OCI-LY7 (cell line): ENCODE results near the gene TGFBR3.

Source experiments
- EZH2phosphoT487 ChIP-seq: fragments of 200-600 bp; sonication (generic); IDR thresholded peaks from 2 replicates; pipeline ENCODE4 v1.6.1; 2018; ENCODE audit warnings: low read depth, borderline replicate concordance, mild to moderate bottlenecking, mixed run types, antibody characterized with exemption, low read length, moderate library complexity, mixed read lengths
- TF ChIP-seq, protein P1 (sequence below): fragments of 200-600 bp; sonication (generic); conservative IDR thresholded peaks from 2 replicates; pipeline ENCODE4 v1.5.1; 2014; ENCODE audit warnings: mild to moderate bottlenecking, antibody characterized with exemption, low read length, moderate library complexity, mixed read lengths

DNA sequence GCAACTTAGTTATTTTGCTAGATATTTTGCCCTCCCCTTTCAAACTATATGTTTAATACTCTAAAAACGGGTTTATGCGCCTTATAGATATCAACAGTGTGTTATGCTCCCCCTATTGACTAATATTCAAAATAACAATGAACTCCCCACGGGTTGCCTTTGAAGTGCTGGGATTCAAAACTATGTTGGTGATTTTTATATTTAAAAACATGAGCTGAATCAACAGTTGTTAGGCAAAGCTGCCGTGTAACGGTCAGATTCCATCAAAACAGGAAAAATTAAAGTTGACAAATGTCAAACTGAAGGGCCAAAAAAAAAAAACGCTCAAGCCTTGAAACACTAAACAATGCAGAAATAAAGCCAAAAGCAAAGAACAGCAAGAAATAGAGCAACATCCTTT is 2.5 kb downstream of the TGFBR3 start:
- TF ChIP-seq, protein P1, sequence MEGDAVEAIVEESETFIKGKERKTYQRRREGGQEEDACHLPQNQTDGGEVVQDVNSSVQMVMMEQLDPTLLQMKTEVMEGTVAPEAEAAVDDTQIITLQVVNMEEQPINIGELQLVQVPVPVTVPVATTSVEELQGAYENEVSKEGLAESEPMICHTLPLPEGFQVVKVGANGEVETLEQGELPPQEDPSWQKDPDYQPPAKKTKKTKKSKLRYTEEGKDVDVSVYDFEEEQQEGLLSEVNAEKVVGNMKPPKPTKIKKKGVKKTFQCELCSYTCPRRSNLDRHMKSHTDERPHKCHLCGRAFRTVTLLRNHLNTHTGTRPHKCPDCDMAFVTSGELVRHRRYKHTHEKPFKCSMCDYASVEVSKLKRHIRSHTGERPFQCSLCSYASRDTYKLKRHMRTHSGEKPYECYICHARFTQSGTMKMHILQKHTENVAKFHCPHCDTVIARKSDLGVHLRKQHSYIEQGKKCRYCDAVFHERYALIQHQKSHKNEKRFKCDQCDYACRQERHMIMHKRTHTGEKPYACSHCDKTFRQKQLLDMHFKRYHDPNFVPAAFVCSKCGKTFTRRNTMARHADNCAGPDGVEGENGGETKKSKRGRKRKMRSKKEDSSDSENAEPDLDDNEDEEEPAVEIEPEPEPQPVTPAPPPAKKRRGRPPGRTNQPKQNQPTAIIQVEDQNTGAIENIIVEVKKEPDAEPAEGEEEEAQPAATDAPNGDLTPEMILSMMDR, result peak; percentile 73
- no peak for TF ChIP-seq EZH2phosphoT487
